A549 (cell line): ENCODE results near the gene CFAP58.

ENCODE experiments used
- BHLHE40 ChIP-seq: IDR thresholded peaks from 2 replicates; pipeline ENCODE4 v1.6.1; 2012; ENCODE audit warnings: low read depth, low read length, inconsistent platforms
- CBX2 ChIP-seq: fragments of 200-600 bp; sonication (generic); IDR thresholded peaks from 2 replicates; pipeline ENCODE4 v1.6.1; 2016; ENCODE audit warnings: low read depth, mild to moderate bottlenecking, borderline replicate concordance
- CTCF ChIP-seq: fragments of >200 bp; sonication (Bioruptor Twin); formaldehyde crosslinking; IDR thresholded peaks from 3 replicates; pipeline ENCODE4 v1.5.1; 2016
- EHMT2 ChIP-seq: fragments of 200-600 bp; sonication (generic); IDR thresholded peaks from 2 replicates; pipeline ENCODE4 v1.6.1; 2016; ENCODE audit warnings: antibody characterized with exemption, low read depth, mild to moderate bottlenecking, moderate library complexity
- ELK1 ChIP-seq: fragments of 150-350 bp; IDR thresholded peaks from 2 replicates; pipeline ENCODE4 v1.6.1; 2014; ENCODE audit warnings: low read depth, mild to moderate bottlenecking, low read length
- EP300 ChIP-seq, 2 experiments: fragments of >200 bp; sonication (Bioruptor Twin); formaldehyde crosslinking; IDR thresholded peaks; 2 replicates in 1 of 2; 3 replicates in 1 of 2; pipeline ENCODE4 v1.6.1; 2016 to 2017
- MAX ChIP-seq: IDR thresholded peaks from 2 replicates; pipeline ENCODE4 v1.6.1; 2012
- POLR2A ChIP-seq: IDR thresholded peaks from 2 replicates; pipeline ENCODE4 v1.6.1; 2012; ENCODE audit warnings: mild to moderate bottlenecking, low read length
- POLR2AphosphoS2 ChIP-seq: conservative IDR thresholded peaks from 2 replicates; pipeline ENCODE4 v1.6.1; 2012; ENCODE audit warnings: low read length, improper control_type of control experiment, inconsistent platforms
- RAD21 ChIP-seq, 2 experiments: fragments of >200 bp in 1 of 2; sonication (Bioruptor Twin) in 1 of 2; formaldehyde crosslinking in 1 of 2; IDR thresholded peaks in 1 of 2; conservative IDR thresholded peaks in 1 of 2; 2 replicates in 1 of 2; 3 replicates in 1 of 2; pipeline ENCODE4 v1.6.1; 2012 to 2018; ENCODE audit warnings: inconsistent platforms in 1 of 2
- REST ChIP-seq: fragments of 200-600 bp; sonication (generic); IDR thresholded peaks from 2 replicates; pipeline ENCODE4 v1.6.1; 2016; ENCODE audit warnings: antibody characterized with exemption, mild to moderate bottlenecking, moderate library complexity
- SMC3 ChIP-seq: fragments of >200 bp; sonication (Bioruptor Twin); formaldehyde crosslinking; IDR thresholded peaks from 3 replicates; pipeline ENCODE4 v1.6.1; 2018; ENCODE audit warnings: inconsistent platforms
- USF2 ChIP-seq: fragments of 450-650 bp; IDR thresholded peaks from 2 replicates; pipeline ENCODE4 v1.6.1; 2014; ENCODE audit warnings: antibody characterized with exemption

GRCh38 chr10:104457543-104457828, 103.9 kb downstream of the CFAP58 start:
- no peak for TF ChIP-seq CTCF
- no peak for TF ChIP-seq RAD21 (conservative IDR thresholded peaks at IDR 0.05 in 1 of 2, IDR thresholded peaks at IDR 0.05 in 1 of 2)
- TF ChIP-seq POLR2A, result no peak
- TF ChIP-seq BHLHE40, result no peak
- no peak for TF ChIP-seq USF2
- TF ChIP-seq REST, result no peak
- TF ChIP-seq SMC3, result no peak
- no peak for TF ChIP-seq CBX2
- TF ChIP-seq EHMT2, result no peak
- TF ChIP-seq MAX, result no peak
- TF ChIP-seq EP300 (IDR thresholded peaks at IDR 0.05), result no peak
- TF ChIP-seq ELK1, result no peak
- TF ChIP-seq POLR2AphosphoS2, result no peak
